Hematopoietic multipotent progenitor cell (in vitro differentiated cells): ENCODE data around the gene FBXO42. TPM values are rescaled to one million over a fixed set of nuclear protein-coding genes. Genes with fewer than 3 reads are reported as not detected.

Experiments used
- DNase-seq, 3 donors: peaks; one replicate each; pipeline ENCODE4 v3.0.0-alpha.2; 2011 to 2015; ENCODE audit warnings: low read depth in 2 of 3, low spot score in 2 of 3
- total RNA-seq: library from RNA; depleted of rRNA; stranded (reverse); fragments of >200 nt; gene quantifications from one replicate; pipeline ENCODE4 v1.2.3, GENCODE V29; 2012

Gene FBXO42
- total RNA-seq, 1 donor, result 17.5 TPM

- peak in 1 of 3 donors; percentile 4 for DNase-seq
These were observed 17.5 kb downstream of the FBXO42 start for GRCh38 chr1:16334655-16335340.

GRCh38 chr1:16326833-16327404, 25.4 kb downstream of the FBXO42 start:
- DNase-seq, result no peak

GRCh38 chr1:16324456-16324890, 27.8 kb downstream of the FBXO42 start:
- DNase-seq, result no peak

- no peak for DNase-seq
These were observed 31.0 kb downstream of the FBXO42 start for GRCh38 chr1:16321176-16321867.

- DNase-seq, result no peak
These were observed 33.7 kb downstream of the FBXO42 start for GRCh38 chr1:16318555-16318954.

GRCh38 chr1:16315437-16315836, 36.8 kb downstream of the FBXO42 start:
- no peak for DNase-seq

GRCh38 chr1:16307222-16307621, 45.1 kb downstream of the FBXO42 start:
- no peak for DNase-seq

- DNase-seq, result no peak
These were observed 49.3 kb downstream of the FBXO42 start for GRCh38 chr1:16302709-16303627.

GRCh38 chr1:16300436-16300835, 51.8 kb downstream of the FBXO42 start:
- DNase-seq, result no peak

- no peak for DNase-seq
These were observed 53.6 kb downstream of the FBXO42 start for GRCh38 chr1:16298653-16299052.

- no peak for DNase-seq
These were observed 55.6 kb downstream of the FBXO42 start for GRCh38 chr1:16296643-16297042.

GRCh38 chr1:16294219-16295212, 57.8 kb downstream of the FBXO42 start:
- no peak for DNase-seq

- DNase-seq, result no peak
These were observed 58.7 kb downstream of the FBXO42 start for GRCh38 chr1:16293538-16293937.

GRCh38 chr1:16292739-16293138, 59.5 kb downstream of the FBXO42 start:
- DNase-seq, result no peak

- DNase-seq, result no peak
These were observed 62.3 kb downstream of the FBXO42 start for GRCh38 chr1:16289959-16290358.

- DNase-seq, result no peak
These were observed 66.2 kb downstream of the FBXO42 start for GRCh38 chr1:16286122-16286521.

- no peak for DNase-seq
These were observed 70.5 kb downstream of the FBXO42 start for GRCh38 chr1:16281765-16282164.

GRCh38 chr1:16279186-16279585, 73.1 kb downstream of the FBXO42 start:
- DNase-seq, result no peak

- no peak for DNase-seq
These were observed 75.8 kb downstream of the FBXO42 start for GRCh38 chr1:16276302-16277030.
